HCT116 (cell line): ENCODE data around the gene CDC42SE2. TPM values are rescaled to one million over a fixed set of nuclear protein-coding genes. Genes with fewer than 3 reads are reported as not detected.

ENCODE experiments used
- ATAC-seq: fragments of 200-7000 bp; cut with Tn5 transposase; 2 replicates; pipeline ENCODE4 v1.9.1; 2020; ENCODE audit warnings: mild to moderate bottlenecking, moderate library complexity
- BruUV-seq: library from RNA; stranded (reverse); fragments of 400-500 nt; replicated peaks from 2 replicates; lab custom pipeline; 2021; lab: Mats Ljungman, UMichigan
- CTCF ChIA-PET: fragments of 300-600 bp; sonication (Branson Sonifier 250); formaldehyde crosslinking; loops from one replicate; lab custom pipeline; 2021; ENCODE audit warnings: antibody characterized with exemption; lab: Charles Lee
- POLR2A ChIA-PET: fragments of 300-600, 350-600 bp; sonication (Branson Sonifier 250); formaldehyde crosslinking; loops from one replicate; lab custom pipeline; 2021; ENCODE audit warnings: antibody characterized with exemption; lab: Charles Lee
- RAD21 ChIA-PET, 2 experiments: fragments of 300-600 bp; sonication (Branson Sonifier 250); formaldehyde crosslinking; loops; one replicate each; lab custom pipeline; 2023; ENCODE audit warnings: low total read pairs in 2 of 2; ENCODE audit not compliant: uncharacterized antibody in 2 of 2, unreplicated experiment in 2 of 2, low non-redundant PET in 1 of 2; lab: Charles Lee
- DNase-seq: peaks from one replicate; pipeline ENCODE4 v3.0.0-alpha.2; 2010; ENCODE audit warnings: low read depth, low spot score
- H2AFZ ChIP-seq: fragments of 200-600 bp; shearing (Covaris generic), sonication (generic); 2 replicates; pipeline ENCODE4 v1.6.1; 2017; ENCODE audit warnings: low read depth, mixed run types, mixed read lengths, antibody characterized with exemption, low read length; ENCODE audit not compliant: poor library complexity, severe bottlenecking
- H3K27ac ChIP-seq: 2 replicates; pipeline ENCODE4 v1.5.1; 2012; ENCODE audit warnings: low read depth, low read length
- H3K27me3 ChIP-seq: fragments of 200-600 bp; sonication (generic); 2 replicates; pipeline ENCODE4 v1.6.1; 2016; ENCODE audit warnings: mixed run types, low read length, mixed read lengths; ENCODE audit not compliant: insufficient read depth
- H3K36me3 ChIP-seq, 2 experiments: fragments of 200-500 bp in 1 of 2; fragments of 200-600 bp in 1 of 2; sonication (Bioruptor generic) in 1 of 2; sonication (generic) in 1 of 2; 2 replicates each; pipeline versions ENCODE4 v1.5.1 to v1.6.1; 2014 to 2016; ENCODE audit warnings: low read length in 2 of 2, inconsistent platforms in 1 of 2, mixed read lengths in 1 of 2, mixed run types in 1 of 2; ENCODE audit not compliant: insufficient read depth in 2 of 2, control insufficient read depth in 1 of 2
- H3K4me1 ChIP-seq, 2 experiments: fragments of 200-600 bp in 1 of 2; sonication (generic) in 1 of 2; 2 replicates each; pipeline versions ENCODE4 v1.5.1 to v1.6.1; 2012 to 2017; ENCODE audit warnings: low read length in 2 of 2, inconsistent platforms in 1 of 2, mild to moderate bottlenecking in 1 of 2, mixed read lengths in 1 of 2, mixed run types in 1 of 2, moderate library complexity in 1 of 2; ENCODE audit not compliant: insufficient read depth in 2 of 2, control insufficient read depth in 1 of 2
- H3K4me2 ChIP-seq: fragments of 200-600 bp; sonication (generic); 2 replicates; pipeline ENCODE4 v1.6.1; 2017; ENCODE audit warnings: mixed run types, low read length, mixed read lengths
- H3K4me3 ChIP-seq, 2 experiments: fragments of 200-600 bp in 1 of 2; sonication (generic) in 1 of 2; replicated peaks in 1 of 2; 2 replicates each; pipeline ENCODE4 v1.5.1; 2011 to 2016; ENCODE audit warnings: low read length in 2 of 2, control low read depth in 1 of 2, low read depth in 1 of 2, mild to moderate bottlenecking in 1 of 2, mixed read lengths in 1 of 2, mixed run types in 1 of 2
- H3K79me2 ChIP-seq: fragments of 200-600 bp; sonication (generic); 2 replicates; pipeline ENCODE4 v1.6.1; 2017; ENCODE audit warnings: mild to moderate bottlenecking, mixed run types, low read length, moderate library complexity, mixed read lengths; ENCODE audit not compliant: insufficient read depth
- H3K9ac ChIP-seq: fragments of 200-600 bp; sonication (generic); 2 replicates; pipeline ENCODE4 v1.6.1; 2016; ENCODE audit warnings: low read length, mixed read lengths
- H3K9me2 ChIP-seq: fragments of 200-600 bp; sonication (generic), shearing (Covaris generic); 2 replicates; pipeline ENCODE4 v1.6.1; 2017; ENCODE audit warnings: mixed run types, mild to moderate bottlenecking, moderate library complexity; ENCODE audit not compliant: insufficient read depth
- H3K9me3 ChIP-seq, 2 experiments: fragments of 200-500 bp in 1 of 2; fragments of 200-600 bp in 1 of 2; sonication (Bioruptor generic) in 1 of 2; sonication (generic) in 1 of 2; 2 replicates each; pipeline ENCODE4 v1.6.1; 2014 to 2017; ENCODE audit warnings: low read length in 2 of 2, mixed read lengths in 2 of 2, inconsistent platforms in 1 of 2, low read depth in 1 of 2, mild to moderate bottlenecking in 1 of 2, mixed run types in 1 of 2, moderate library complexity in 1 of 2; ENCODE audit not compliant: control insufficient read depth in 1 of 2, insufficient read depth in 1 of 2
- H4K20me1 ChIP-seq: fragments of 200-600 bp; sonication (generic), shearing (Covaris generic); 2 replicates; pipeline ENCODE4 v1.6.1; 2017; ENCODE audit warnings: mixed run types, mild to moderate bottlenecking, moderate library complexity; ENCODE audit not compliant: insufficient read depth
- ELF1 ChIP-seq: IDR thresholded peaks from 2 replicates; pipeline ENCODE4 v1.6.1; 2012; ENCODE audit warnings: low read depth, borderline replicate concordance
- EZH2 ChIP-seq: fragments of 200-600 bp; sonication (generic); IDR thresholded peaks from 2 replicates; pipeline ENCODE4 v1.6.1; 2017; ENCODE audit warnings: antibody characterized with exemption, mixed run types
- EZH2phosphoT487 ChIP-seq: fragments of 200-600 bp; IDR thresholded peaks from 2 replicates; pipeline ENCODE4 v1.6.1; 2018; ENCODE audit warnings: antibody characterized with exemption, borderline replicate concordance
- FOSL1 ChIP-seq: IDR thresholded peaks from 2 replicates; pipeline ENCODE4 v1.6.1; 2012; ENCODE audit warnings: low read depth
- POLR2A ChIP-seq: IDR thresholded peaks from 2 replicates; pipeline ENCODE4 v1.7.0; 2011; ENCODE audit warnings: borderline replicate concordance; ENCODE audit not compliant: insufficient read depth, insufficient read length; ENCODE audit errors: extremely low read depth
- POLR2AphosphoS5 ChIP-seq: IDR thresholded peaks from 2 replicates; pipeline ENCODE4 v1.6.1; 2011; ENCODE audit warnings: mild to moderate bottlenecking, low read depth, low read length, moderate library complexity
- SIN3A ChIP-seq: IDR thresholded peaks from 2 replicates; pipeline ENCODE4 v1.6.1; 2012; ENCODE audit warnings: low read depth
- SP1 ChIP-seq: IDR thresholded peaks from 2 replicates; pipeline ENCODE4 v1.6.1; 2012; ENCODE audit warnings: low read depth
- SRF ChIP-seq: IDR thresholded peaks from 2 replicates; pipeline ENCODE4 v1.6.1; 2012; ENCODE audit warnings: low read depth
- TCF7L2 ChIP-seq: IDR thresholded peaks from 2 replicates; pipeline ENCODE4 v1.7.0; 2011; ENCODE audit warnings: borderline replicate concordance, inconsistent platforms; ENCODE audit not compliant: insufficient read depth, insufficient read length; ENCODE audit errors: extremely low read depth
- YY1 ChIP-seq: IDR thresholded peaks from 2 replicates; pipeline ENCODE4 v1.6.1; 2011; ENCODE audit warnings: low read length, low read depth, moderate library complexity, mild to moderate bottlenecking; ENCODE audit not compliant: insufficient replicate concordance; ENCODE audit errors: extremely low read depth
- ZNF274 ChIP-seq: fragments of 200-500 bp; sonication (Bioruptor generic); IDR thresholded peaks from 2 replicates; pipeline ENCODE4 v1.6.1; 2014; ENCODE audit warnings: mild to moderate bottlenecking, low read depth, low read length, inconsistent platforms
- intact Hi-C: fragments of 100-400 bp; cut with micrococcal nuclease; formaldehyde crosslinking; loops from 2 replicates; pipeline ENCODE4 v1.10.0; 2022
- total RNA-seq: library from RNA; stranded (reverse); gene quantifications from one replicate; pipeline ENCODE4 v1.2.1, GENCODE V29; 2021; ENCODE audit not compliant: unreplicated experiment
- TF ChIP-seq, protein P1 (sequence below): IDR thresholded peaks from 2 replicates; pipeline ENCODE4 v1.6.1; 2012; ENCODE audit warnings: low read depth
- TF ChIP-seq, protein P2 (sequence below): IDR thresholded peaks from 2 replicates; pipeline ENCODE4 v1.6.1; 2012
- TF ChIP-seq, protein P3 (sequence below), 3 experiments: fragments of 200-600 bp in 1 of 3; sonication (generic) in 1 of 3; IDR thresholded peaks in 2 of 3; conservative IDR thresholded peaks in 1 of 3; 2 replicates each; pipeline ENCODE4 v1.5.1; 2012 to 2017; ENCODE audit warnings: low read depth in 2 of 3, low read length in 2 of 3, antibody characterized with exemption in 1 of 3, borderline replicate concordance in 1 of 3, control low read depth in 1 of 3, mild to moderate bottlenecking in 1 of 3, mixed read lengths in 1 of 3, mixed run types in 1 of 3, moderate library complexity in 1 of 3; ENCODE audit not compliant: insufficient read depth in 1 of 3
- TF ChIP-seq, protein P4 (sequence below): IDR thresholded peaks from 2 replicates; pipeline ENCODE4 v1.6.1; 2012

CDC42SE2 gene
- total RNA-seq, 1 experiment from 2014 or later = 27.0 TPM

DNA sequence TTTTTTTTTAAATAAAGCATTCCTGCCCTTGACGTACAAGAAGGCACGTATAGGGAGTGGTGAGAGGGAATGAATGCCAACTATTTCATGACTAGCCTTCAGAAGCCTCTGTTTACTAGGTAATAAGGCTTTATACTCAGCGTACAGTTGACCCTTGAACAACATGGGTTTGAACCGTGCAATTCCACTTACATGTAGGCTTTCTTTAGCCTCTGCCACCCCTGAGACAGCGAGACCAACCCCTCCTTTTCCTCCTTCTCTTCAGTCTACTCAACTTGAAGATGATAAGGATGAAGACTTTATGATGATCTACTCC is 22.5 kb downstream of the CDC42SE2 start (continued):
- TF ChIP-seq, protein P1, sequence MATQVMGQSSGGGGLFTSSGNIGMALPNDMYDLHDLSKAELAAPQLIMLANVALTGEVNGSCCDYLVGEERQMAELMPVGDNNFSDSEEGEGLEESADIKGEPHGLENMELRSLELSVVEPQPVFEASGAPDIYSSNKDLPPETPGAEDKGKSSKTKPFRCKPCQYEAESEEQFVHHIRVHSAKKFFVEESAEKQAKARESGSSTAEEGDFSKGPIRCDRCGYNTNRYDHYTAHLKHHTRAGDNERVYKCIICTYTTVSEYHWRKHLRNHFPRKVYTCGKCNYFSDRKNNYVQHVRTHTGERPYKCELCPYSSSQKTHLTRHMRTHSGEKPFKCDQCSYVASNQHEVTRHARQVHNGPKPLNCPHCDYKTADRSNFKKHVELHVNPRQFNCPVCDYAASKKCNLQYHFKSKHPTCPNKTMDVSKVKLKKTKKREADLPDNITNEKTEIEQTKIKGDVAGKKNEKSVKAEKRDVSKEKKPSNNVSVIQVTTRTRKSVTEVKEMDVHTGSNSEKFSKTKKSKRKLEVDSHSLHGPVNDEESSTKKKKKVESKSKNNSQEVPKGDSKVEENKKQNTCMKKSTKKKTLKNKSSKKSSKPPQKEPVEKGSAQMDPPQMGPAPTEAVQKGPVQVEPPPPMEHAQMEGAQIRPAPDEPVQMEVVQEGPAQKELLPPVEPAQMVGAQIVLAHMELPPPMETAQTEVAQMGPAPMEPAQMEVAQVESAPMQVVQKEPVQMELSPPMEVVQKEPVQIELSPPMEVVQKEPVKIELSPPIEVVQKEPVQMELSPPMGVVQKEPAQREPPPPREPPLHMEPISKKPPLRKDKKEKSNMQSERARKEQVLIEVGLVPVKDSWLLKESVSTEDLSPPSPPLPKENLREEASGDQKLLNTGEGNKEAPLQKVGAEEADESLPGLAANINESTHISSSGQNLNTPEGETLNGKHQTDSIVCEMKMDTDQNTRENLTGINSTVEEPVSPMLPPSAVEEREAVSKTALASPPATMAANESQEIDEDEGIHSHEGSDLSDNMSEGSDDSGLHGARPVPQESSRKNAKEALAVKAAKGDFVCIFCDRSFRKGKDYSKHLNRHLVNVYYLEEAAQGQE = no peak
- TF ChIP-seq EZH2phosphoT487 = no peak

DNA sequence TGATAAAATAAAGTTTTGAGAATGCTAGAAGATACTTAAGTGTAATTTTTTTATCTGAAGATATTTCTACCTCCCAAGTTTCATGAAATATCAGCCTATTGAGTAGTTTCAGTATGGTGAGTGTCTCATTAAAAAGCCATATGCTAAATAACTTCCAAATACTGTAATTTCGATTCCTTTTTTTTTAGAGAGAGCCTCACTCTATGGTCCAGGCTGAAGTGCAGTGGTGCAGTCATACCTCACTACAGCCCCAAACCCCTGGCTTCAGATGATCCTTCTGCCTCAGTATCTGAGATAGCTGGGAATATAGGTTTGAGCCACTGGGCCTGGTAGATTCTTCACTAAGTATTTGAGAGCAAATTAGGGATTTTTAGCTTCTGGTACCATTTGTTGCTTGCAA is 24.5 kb downstream of the CDC42SE2 start:
- Histone ChIP-seq H4K20me1 (no peaks in the 10 kb centered on the region; the same call in 1 of the 2 replicates), H3K27me3 (no peaks in the 10 kb centered on the region), H3K36me3 (no peaks in the 10 kb centered on the region), H3K9ac (no peak overlapping the region), H2AFZ (no peak overlapping the region), H3K4me3 (no peak overlapping the region), H3K79me2 (peaks cover 80% of the 10 kb centered on the region), H3K9me2 (no peaks in the 10 kb centered on the region), H3K4me2 (no peak overlapping the region), H3K9me3 (no peaks in the 10 kb centered on the region), H3K4me1 (no peaks in the 10 kb centered on the region), H3K27ac (no peak overlapping the region)
- ChIA-PET CTCF (no interaction called here), RAD21 (no interaction called here), POLR2A (no interaction called here)
- DNase-seq = no peak
- no peak for ATAC-seq
- BruUV-seq = no TSS peak
- intact Hi-C loops = no loop called here
- TF ChIP-seq SIN3A (no peak), TCF7L2 (no peak), EZH2 (no peak), ZNF274 (no peak), SRF (no peak), SP1 (no peak), FOSL1 (no peak), POLR2A (no peak), YY1 (no peak), ELF1 (no peak), POLR2AphosphoS5 (no peak)
- TF ChIP-seq, protein P1 = no peak
- TF ChIP-seq, protein P2, sequence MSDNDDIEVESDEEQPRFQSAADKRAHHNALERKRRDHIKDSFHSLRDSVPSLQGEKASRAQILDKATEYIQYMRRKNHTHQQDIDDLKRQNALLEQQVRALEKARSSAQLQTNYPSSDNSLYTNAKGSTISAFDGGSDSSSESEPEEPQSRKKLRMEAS = no peak
- TF ChIP-seq, protein P3, sequence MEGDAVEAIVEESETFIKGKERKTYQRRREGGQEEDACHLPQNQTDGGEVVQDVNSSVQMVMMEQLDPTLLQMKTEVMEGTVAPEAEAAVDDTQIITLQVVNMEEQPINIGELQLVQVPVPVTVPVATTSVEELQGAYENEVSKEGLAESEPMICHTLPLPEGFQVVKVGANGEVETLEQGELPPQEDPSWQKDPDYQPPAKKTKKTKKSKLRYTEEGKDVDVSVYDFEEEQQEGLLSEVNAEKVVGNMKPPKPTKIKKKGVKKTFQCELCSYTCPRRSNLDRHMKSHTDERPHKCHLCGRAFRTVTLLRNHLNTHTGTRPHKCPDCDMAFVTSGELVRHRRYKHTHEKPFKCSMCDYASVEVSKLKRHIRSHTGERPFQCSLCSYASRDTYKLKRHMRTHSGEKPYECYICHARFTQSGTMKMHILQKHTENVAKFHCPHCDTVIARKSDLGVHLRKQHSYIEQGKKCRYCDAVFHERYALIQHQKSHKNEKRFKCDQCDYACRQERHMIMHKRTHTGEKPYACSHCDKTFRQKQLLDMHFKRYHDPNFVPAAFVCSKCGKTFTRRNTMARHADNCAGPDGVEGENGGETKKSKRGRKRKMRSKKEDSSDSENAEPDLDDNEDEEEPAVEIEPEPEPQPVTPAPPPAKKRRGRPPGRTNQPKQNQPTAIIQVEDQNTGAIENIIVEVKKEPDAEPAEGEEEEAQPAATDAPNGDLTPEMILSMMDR (IDR thresholded peaks at IDR 0.05 in 2 of 3, conservative IDR thresholded peaks at IDR 0.05 in 1 of 3; ENCODE audit: borderline replicate concordance in 1 of 3, insufficient read depth in 1 of 3, low read depth in 2 of 3, low read length in 2 of 3) = no peak
- TF ChIP-seq, protein P4, sequence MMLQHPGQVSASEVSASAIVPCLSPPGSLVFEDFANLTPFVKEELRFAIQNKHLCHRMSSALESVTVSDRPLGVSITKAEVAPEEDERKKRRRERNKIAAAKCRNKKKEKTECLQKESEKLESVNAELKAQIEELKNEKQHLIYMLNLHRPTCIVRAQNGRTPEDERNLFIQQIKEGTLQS = no peak
